K562 treated with DMSO at 1 percent for 4 hours (cell line): ENCODE results near the gene KARS1. TPM values are rescaled to one million over a fixed set of nuclear protein-coding genes. Genes with fewer than 3 reads are reported as not detected.

Source experiments
- total RNA-seq: library from RNA; unstranded; fragments of 300-600 nt; gene quantifications from 2 replicates; pipeline ENCODE4 v1.2.3, GENCODE V29; 2022; ENCODE audit not compliant: insufficient read depth

The KARS1 gene
- total RNA-seq, result 138 and 146 TPM in 2 replicates

GRCh38 chr16:75647492-75648264, at the start of gene KARS1, which contains the start of gene TERF2IP:
KARS1 (minus strand) TSS chr16:75647665; CDS start chr16:75647639, 26 bp downstream.
TERF2IP (plus strand) TSS chr16:75647773; CDS start chr16:75647883, 110 bp downstream.

GRCh38 chr16:75676909-75677308, 29.4 kb upstream of the KARS1 start, which contains the start of gene CPHXL2:
CPHXL2 (minus strand) TSS chr16:75677009; CDS start chr16:75676999, 10 bp downstream.

DNA sequence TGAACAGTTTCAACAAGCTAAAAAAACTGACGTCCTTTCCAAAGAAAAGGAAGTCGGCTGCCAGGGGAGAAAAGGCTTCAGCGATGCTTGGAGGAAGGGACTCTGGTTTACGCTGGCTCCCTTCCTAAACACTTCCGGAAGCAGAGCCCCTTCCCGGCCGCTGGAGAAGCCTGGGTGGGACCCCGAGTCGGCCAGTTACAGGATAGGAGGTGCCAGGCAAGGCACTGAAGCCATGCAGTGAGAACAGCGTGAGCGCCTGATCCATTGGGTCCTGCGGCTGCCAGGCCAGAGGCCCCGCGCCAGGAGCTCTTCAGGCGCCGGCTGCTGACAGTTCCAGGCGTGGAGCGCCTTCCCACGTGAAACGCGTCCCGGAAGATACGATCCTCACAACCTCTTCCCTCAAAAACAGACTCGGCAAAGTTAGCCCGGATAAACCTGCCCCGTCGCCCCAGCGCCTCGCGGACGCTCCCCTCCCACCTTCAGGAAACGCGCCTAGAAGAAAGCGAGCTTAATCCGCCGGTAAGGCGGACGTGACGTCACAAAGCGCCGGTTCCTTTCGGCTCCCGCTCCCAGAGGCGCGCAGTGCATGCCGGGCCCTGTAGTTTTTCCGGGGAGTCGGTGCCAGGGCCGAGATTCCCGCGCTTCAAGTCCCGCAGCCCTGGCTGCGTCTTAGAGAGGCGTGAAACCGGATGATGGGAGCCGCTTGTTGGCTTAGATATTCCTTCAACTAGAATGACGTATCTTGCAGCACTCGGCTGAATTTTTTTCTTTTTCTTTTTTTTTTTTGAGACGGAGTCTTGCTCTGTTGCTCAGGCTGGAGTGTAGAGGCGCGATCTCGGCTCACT, 24.5 kb downstream of the KARS1 start, which contains the start of gene ADAT1:
Gene ADAT1 (minus strand): TSS at position 521 of the 845 bp plus-strand sequence. CDS start 2,482 bp downstream, outside the sequence.

Other genes starting within 250 kb of the KARS1 start
- 17.9 and 20.0 TPM in 2 replicates for gene CFDP1, start 214.2 kb downstream of the KARS1 start, total RNA-seq
- 22.9 and 26.7 TPM in 2 replicates for gene TMEM170A, start 183.0 kb downstream of the KARS1 start, total RNA-seq
- gene CHST6, start 152.2 kb downstream of the KARS1 start, total RNA-seq, result not detected in 2 replicates
- not detected in 2 replicates for gene CHST5, start 111.6 kb downstream of the KARS1 start, total RNA-seq
- 4.6 and 8.3 TPM in 2 replicates for gene TMEM231, start 91.4 kb downstream of the KARS1 start, total RNA-seq
- 158 and 169 TPM in 2 replicates for gene GABARAPL2, start 81.3 kb downstream of the KARS1 start, total RNA-seq
- gene ADAT1, start 24.4 kb downstream of the KARS1 start, total RNA-seq, result 14.1 and 21.9 TPM in 2 replicates
- gene TERF2IP, start 108 bp upstream of the KARS1 start, total RNA-seq, result 84.4 and 89.2 TPM in 2 replicates
- not detected in 2 replicates for gene CPHXL2, start 29.3 kb upstream of the KARS1 start, total RNA-seq
- gene DUXB, start 53.8 kb upstream of the KARS1 start, total RNA-seq, result not detected in 2 replicates
- not detected in 2 replicates for gene CPHXL, start 78.8 kb upstream of the KARS1 start, total RNA-seq